Measurements from ENCODE around the gene HNRNPUL1.

HNRNPUL1 gene

DNA sequence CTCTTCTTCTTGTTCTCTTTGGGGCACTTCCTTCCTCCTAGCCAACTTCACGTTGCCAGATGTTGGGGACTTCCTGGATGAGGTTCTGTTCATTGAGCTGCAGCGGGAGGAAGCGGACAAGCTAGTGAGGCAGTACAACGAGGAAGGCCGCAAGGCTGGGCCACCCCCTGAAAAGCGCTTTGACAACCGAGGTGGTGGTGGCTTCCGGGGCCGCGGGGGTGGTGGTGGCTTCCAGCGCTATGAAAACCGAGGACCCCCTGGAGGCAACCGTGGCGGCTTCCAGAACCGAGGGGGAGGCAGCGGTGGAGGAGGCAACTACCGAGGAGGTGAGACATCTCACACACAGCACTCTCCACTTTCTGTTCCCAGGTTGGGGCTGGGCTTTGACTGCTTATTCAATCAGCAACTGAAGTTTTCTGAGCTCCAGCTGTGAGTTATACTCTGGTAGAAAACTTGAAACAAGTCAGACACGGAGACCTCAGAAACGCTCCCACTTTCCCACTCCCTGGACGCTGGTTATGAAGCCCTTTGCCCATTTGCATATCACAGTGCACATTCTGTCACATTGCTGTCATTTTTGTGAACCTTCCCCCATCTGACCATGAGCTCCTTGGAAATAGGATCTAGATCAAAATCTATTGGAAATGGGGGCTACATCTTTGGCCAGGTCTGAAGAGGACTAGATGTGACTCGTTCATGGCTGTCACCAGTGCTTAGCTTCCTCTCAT, 38.6 kb downstream of the HNRNPUL1 start:
- peaks cover 100% of the 10 kb centered on the region for H3K36me3 ChIP-seq (ENCODE audit: control insufficient read depth, insufficient read depth, low read length)
- peaks cover 4% of the 10 kb centered on the region for H3K4me1 ChIP-seq (ENCODE audit: control insufficient read depth, insufficient read depth, low read length, poor library complexity, severe bottlenecking)
- no peaks in the 10 kb centered on the region for H3K9me3 ChIP-seq (ENCODE audit: control insufficient read depth, low read length)
- 97 to 98% methylated on average over 16 to 19 of the region's 21 CpGs for WGBS, 2 experiments (ENCODE audit: insufficient coverage in 2 of 2)
- no peak overlapping the region for H3K27ac ChIP-seq (ENCODE audit: low read depth, low read length, severe bottlenecking)
- H3K4me3 ChIP-seq (ENCODE audit: extremely low read depth, insufficient read depth, low read length, poor library complexity, severe bottlenecking): no peak overlapping the region

- no peaks in the 10 kb centered on the region for H3K9me3 ChIP-seq (ENCODE audit: control insufficient read depth, low read length)
- H3K36me3 ChIP-seq (ENCODE audit: control insufficient read depth, insufficient read depth, low read length): peaks cover 88% of the 10 kb centered on the region
- 95 to 100% methylated on average over 3 to 6 of the region's 14 CpGs for WGBS, 2 experiments (ENCODE audit: insufficient coverage in 2 of 2)
- peaks cover 7% of the 10 kb centered on the region for H3K4me1 ChIP-seq (ENCODE audit: control insufficient read depth, insufficient read depth, low read length, poor library complexity, severe bottlenecking)
- H3K27ac ChIP-seq (ENCODE audit: low read depth, low read length, severe bottlenecking): no peak overlapping the region
- H3K4me3 ChIP-seq (ENCODE audit: extremely low read depth, insufficient read depth, low read length, poor library complexity, severe bottlenecking): no peak overlapping the region
Observed at GRCh38 chr19:41303954-41304353, 39.8 kb downstream of the HNRNPUL1 start.

DNA sequence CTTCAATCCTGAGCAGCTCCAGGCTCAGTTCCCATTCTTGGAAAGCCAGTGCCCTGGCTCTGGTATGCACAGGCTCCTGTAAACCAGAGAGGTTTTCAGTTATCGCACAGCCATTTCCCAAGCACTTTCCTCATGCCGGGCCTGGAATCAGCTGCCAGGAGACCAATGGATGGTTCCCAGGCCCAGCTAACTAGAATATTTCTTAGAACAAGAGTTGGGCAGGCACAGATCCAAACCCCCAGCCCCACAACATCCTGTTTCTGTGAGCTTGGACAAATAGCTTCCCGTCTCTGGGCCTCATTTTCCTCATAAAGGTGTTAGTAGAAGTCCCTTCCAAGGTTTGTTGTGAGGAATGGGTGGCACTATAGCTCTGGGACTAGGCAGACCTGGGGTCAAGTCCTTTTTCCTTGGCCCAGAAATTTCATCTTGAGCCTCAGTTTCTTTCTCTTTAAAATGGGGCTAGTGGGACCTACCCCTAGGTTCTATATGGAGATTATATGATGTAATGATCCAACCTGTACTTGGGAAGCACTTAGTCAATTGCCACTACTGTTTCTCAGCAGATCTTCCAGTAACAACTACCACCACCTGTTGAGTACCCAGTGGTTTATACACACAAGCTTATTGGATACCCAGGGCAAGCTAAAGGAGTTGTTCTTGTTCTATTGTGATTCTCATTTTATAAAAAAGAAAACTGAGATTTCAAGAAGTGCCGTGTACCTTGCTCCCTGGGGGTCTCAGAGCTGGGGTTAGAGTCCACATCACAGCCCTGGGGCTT, 40.7 kb downstream of the HNRNPUL1 start:
- Histone ChIP-seq H3K27ac (ENCODE audit: low read depth, low read length, severe bottlenecking) (peak overlapping the region; percentile 16), H3K9me3 (ENCODE audit: control insufficient read depth, low read length) (no peaks in the 10 kb centered on the region), H3K4me3 (ENCODE audit: extremely low read depth, insufficient read depth, low read length, poor library complexity, severe bottlenecking) (no peak overlapping the region), H3K4me1 (ENCODE audit: control insufficient read depth, insufficient read depth, low read length, poor library complexity, severe bottlenecking) (peaks cover 12% of the 10 kb centered on the region), H3K36me3 (ENCODE audit: control insufficient read depth, insufficient read depth, low read length) (peaks cover 82% of the 10 kb centered on the region)
- 100% methylated on average over 1 to 2 of the region's 4 CpGs for WGBS, 2 experiments (ENCODE audit: insufficient coverage in 2 of 2)

- 92 to 98% methylated on average over 12 of the region's 13 CpGs for WGBS, 2 experiments (ENCODE audit: insufficient coverage in 2 of 2)
- Histone ChIP-seq H3K27ac (ENCODE audit: low read depth, low read length, severe bottlenecking) (peak overlapping the region; percentile 45), H3K9me3 (ENCODE audit: control insufficient read depth, low read length) (no peaks in the 10 kb centered on the region), H3K4me1 (ENCODE audit: control insufficient read depth, insufficient read depth, low read length, poor library complexity, severe bottlenecking) (peaks cover 12% of the 10 kb centered on the region), H3K36me3 (ENCODE audit: control insufficient read depth, insufficient read depth, low read length) (peaks cover 69% of the 10 kb centered on the region), H3K4me3 (ENCODE audit: extremely low read depth, insufficient read depth, low read length, poor library complexity, severe bottlenecking) (no peak overlapping the region)
Observed at GRCh38 chr19:41305927-41306793, 42.0 kb downstream of the HNRNPUL1 start.

DNA sequence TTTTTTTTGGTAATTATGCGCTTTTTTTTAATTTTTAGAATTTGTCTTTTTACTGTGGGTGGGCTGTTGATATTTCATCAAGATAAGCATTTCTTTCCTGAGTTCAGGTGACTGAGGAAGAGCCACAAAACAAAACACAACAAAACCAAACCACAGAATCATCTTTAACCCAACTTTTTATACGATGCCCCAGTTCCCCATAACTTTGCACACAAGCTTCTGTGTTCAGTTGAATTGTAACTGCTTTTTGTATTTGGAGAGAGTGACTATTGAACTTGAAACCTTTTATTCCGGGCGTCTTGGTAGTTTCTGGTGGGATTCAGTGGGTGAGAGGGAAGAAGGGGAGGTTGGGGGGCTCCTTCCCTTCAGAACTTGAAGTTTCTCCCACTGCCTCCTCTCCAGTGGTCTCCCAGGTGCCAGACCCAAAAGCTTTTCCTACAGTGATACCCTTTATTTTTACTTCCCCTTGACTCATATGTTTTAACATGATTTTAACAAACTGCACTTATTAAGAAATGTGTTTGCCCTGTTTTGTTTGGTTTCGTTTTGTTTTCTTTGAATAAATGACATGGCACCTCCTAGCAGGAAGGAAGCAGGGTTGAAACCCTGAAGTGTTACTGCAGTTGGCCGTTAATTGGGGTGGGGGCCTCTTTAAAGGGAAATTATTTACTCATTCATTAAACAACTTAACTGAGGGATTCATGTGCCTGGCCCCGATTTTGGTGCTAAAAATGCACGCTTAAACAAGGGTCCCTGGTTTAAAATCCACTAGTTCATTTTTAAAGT, 43.1 kb downstream of the HNRNPUL1 start:
- Histone ChIP-seq H3K36me3 (ENCODE audit: control insufficient read depth, insufficient read depth, low read length) (peaks cover 62% of the 10 kb centered on the region), H3K27ac (ENCODE audit: low read depth, low read length, severe bottlenecking) (peak overlapping the region; percentile 45)

GRCh38 chr19:41307954-41308449, 43.8 kb downstream of the HNRNPUL1 start:
- H3K36me3 ChIP-seq (ENCODE audit: control insufficient read depth, insufficient read depth, low read length): peaks cover 62% of the 10 kb centered on the region
- H3K4me3 ChIP-seq (ENCODE audit: extremely low read depth, insufficient read depth, low read length, poor library complexity, severe bottlenecking): no peak overlapping the region
- no peaks in the 10 kb centered on the region for H3K9me3 ChIP-seq (ENCODE audit: control insufficient read depth, low read length)
- peaks cover 12% of the 10 kb centered on the region for H3K4me1 ChIP-seq (ENCODE audit: control insufficient read depth, insufficient read depth, low read length, poor library complexity, severe bottlenecking)
- WGBS, 2 experiments (ENCODE audit: insufficient coverage in 2 of 2): 89 to 90% methylated on average over 3 to 4 of the region's 4 CpGs
- peak overlapping the region; percentile 81 for H3K27ac ChIP-seq (ENCODE audit: low read depth, low read length, severe bottlenecking)

More for the DNA sequence above, 43.1 kb downstream of the HNRNPUL1 start:
- Histone ChIP-seq H3K4me3 (ENCODE audit: extremely low read depth, insufficient read depth, low read length, poor library complexity, severe bottlenecking) (no peak overlapping the region), H3K4me1 (ENCODE audit: control insufficient read depth, insufficient read depth, low read length, poor library complexity, severe bottlenecking) (peaks cover 12% of the 10 kb centered on the region), H3K9me3 (ENCODE audit: control insufficient read depth, low read length) (no peaks in the 10 kb centered on the region)
- WGBS, 2 experiments (ENCODE audit: insufficient coverage in 2 of 2): 94% methylated on average over 5 of the region's 8 CpGs; no CpG with 5 or more reads in 1 of the 2 experiments

- Histone ChIP-seq H3K4me1 (ENCODE audit: control insufficient read depth, insufficient read depth, low read length, poor library complexity, severe bottlenecking) (peaks cover 12% of the 10 kb centered on the region), H3K27ac (ENCODE audit: low read depth, low read length, severe bottlenecking) (peak overlapping the region; percentile 94), H3K4me3 (ENCODE audit: extremely low read depth, insufficient read depth, low read length, poor library complexity, severe bottlenecking) (peak overlapping the region; percentile 72), H3K36me3 (ENCODE audit: control insufficient read depth, insufficient read depth, low read length) (peaks cover 62% of the 10 kb centered on the region), H3K9me3 (ENCODE audit: control insufficient read depth, low read length) (no peaks in the 10 kb centered on the region)
- 43 to 46% methylated on average over 7 to 8 of the region's 8 CpGs for WGBS, 2 experiments (ENCODE audit: insufficient coverage in 2 of 2)
Observed at GRCh38 chr19:41308450-41309179, 44.4 kb downstream of the HNRNPUL1 start.

- H3K36me3 ChIP-seq (ENCODE audit: control insufficient read depth, insufficient read depth, low read length): peaks cover 61% of the 10 kb centered on the region
- peak overlapping the region; percentile 72 for H3K4me3 ChIP-seq (ENCODE audit: extremely low read depth, insufficient read depth, low read length, poor library complexity, severe bottlenecking)
- H3K27ac ChIP-seq (ENCODE audit: low read depth, low read length, severe bottlenecking): peak overlapping the region; percentile 94
- H3K9me3 ChIP-seq (ENCODE audit: control insufficient read depth, low read length): no peaks in the 10 kb centered on the region
- 52 to 60% methylated on average over 17 to 26 of the region's 26 CpGs for WGBS, 2 experiments (ENCODE audit: insufficient coverage in 2 of 2)
- H3K4me1 ChIP-seq (ENCODE audit: control insufficient read depth, insufficient read depth, low read length, poor library complexity, severe bottlenecking): peaks cover 12% of the 10 kb centered on the region
Observed at GRCh38 chr19:41309180-41310032, 45.2 kb downstream of the HNRNPUL1 start.
